ENCODE results near the gene CYTH1.

Gene CYTH1

GRCh38 chr17:78641243-78641642, 140.8 kb downstream of the CYTH1 start:
- no peaks in the 10 kb centered on the region for H4K20me1 ChIP-seq (ENCODE audit: insufficient read depth, low read length)
- no peak overlapping the region for H3K9ac ChIP-seq (ENCODE audit: low read length)
- no peak overlapping the region for H2AFZ ChIP-seq (ENCODE audit: low read length)
- H3K27ac ChIP-seq (ENCODE audit: low read depth, low read length, poor library complexity, severe bottlenecking): no peak overlapping the region
- H3K79me2 ChIP-seq (ENCODE audit: insufficient read depth, low read length): no peaks in the 10 kb centered on the region
- H3F3A ChIP-seq (ENCODE audit: insufficient read depth, low read length): no peaks in the 10 kb centered on the region
- H3K4me1 ChIP-seq (ENCODE audit: insufficient read depth, low read length, severe bottlenecking): no peaks in the 10 kb centered on the region
- H3K9me2 ChIP-seq (ENCODE audit: low read depth, low read length): no peaks in the 10 kb centered on the region
- H3K27me3 ChIP-seq (ENCODE audit: insufficient read depth, low read length): peaks cover 12% of the 10 kb centered on the region; the same call in 1 of the 2 replicates
- no peak for TF ChIP-seq EZH2 (IDR thresholded peaks at IDR 0.05; ENCODE audit: borderline replicate concordance, low read length)
- TF ChIP-seq CTCF (IDR thresholded peaks at IDR 0.05; ENCODE audit: low read length): no peak
- H3K4me3 ChIP-seq (ENCODE audit: low read depth, low read length, poor library complexity, severe bottlenecking): no peak overlapping the region
- no peaks in the 10 kb centered on the region for H3K9me3 ChIP-seq (ENCODE audit: low read length)
- H3K4me2 ChIP-seq (ENCODE audit: low read length): no peak overlapping the region
- H3K36me3 ChIP-seq (ENCODE audit: insufficient read depth, low read length): no peaks in the 10 kb centered on the region

GRCh38 chr17:78640700-78641099, 141.4 kb downstream of the CYTH1 start:
- Histone ChIP-seq H3K27me3 (ENCODE audit: insufficient read depth, low read length) (peaks cover 12% of the 10 kb centered on the region; the same call in 1 of the 2 replicates), H3K36me3 (ENCODE audit: insufficient read depth, low read length) (no peaks in the 10 kb centered on the region), H3F3A (ENCODE audit: insufficient read depth, low read length) (no peaks in the 10 kb centered on the region), H3K27ac (ENCODE audit: low read depth, low read length, poor library complexity, severe bottlenecking) (no peak overlapping the region), H3K4me2 (ENCODE audit: low read length) (no peak overlapping the region), H3K9me2 (ENCODE audit: low read depth, low read length) (no peaks in the 10 kb centered on the region), H2AFZ (ENCODE audit: low read length) (no peak overlapping the region), H3K9ac (ENCODE audit: low read length) (no peak overlapping the region), H3K9me3 (ENCODE audit: low read length) (no peaks in the 10 kb centered on the region), H3K79me2 (ENCODE audit: insufficient read depth, low read length) (no peaks in the 10 kb centered on the region), H3K4me1 (ENCODE audit: insufficient read depth, low read length, severe bottlenecking) (no peaks in the 10 kb centered on the region), H3K4me3 (ENCODE audit: low read depth, low read length, poor library complexity, severe bottlenecking) (no peak overlapping the region), H4K20me1 (ENCODE audit: insufficient read depth, low read length) (no peaks in the 10 kb centered on the region)
- TF ChIP-seq CTCF (IDR thresholded peaks at IDR 0.05; ENCODE audit: low read length) (no peak), EZH2 (IDR thresholded peaks at IDR 0.05; ENCODE audit: borderline replicate concordance, low read length) (no peak)

DNA sequence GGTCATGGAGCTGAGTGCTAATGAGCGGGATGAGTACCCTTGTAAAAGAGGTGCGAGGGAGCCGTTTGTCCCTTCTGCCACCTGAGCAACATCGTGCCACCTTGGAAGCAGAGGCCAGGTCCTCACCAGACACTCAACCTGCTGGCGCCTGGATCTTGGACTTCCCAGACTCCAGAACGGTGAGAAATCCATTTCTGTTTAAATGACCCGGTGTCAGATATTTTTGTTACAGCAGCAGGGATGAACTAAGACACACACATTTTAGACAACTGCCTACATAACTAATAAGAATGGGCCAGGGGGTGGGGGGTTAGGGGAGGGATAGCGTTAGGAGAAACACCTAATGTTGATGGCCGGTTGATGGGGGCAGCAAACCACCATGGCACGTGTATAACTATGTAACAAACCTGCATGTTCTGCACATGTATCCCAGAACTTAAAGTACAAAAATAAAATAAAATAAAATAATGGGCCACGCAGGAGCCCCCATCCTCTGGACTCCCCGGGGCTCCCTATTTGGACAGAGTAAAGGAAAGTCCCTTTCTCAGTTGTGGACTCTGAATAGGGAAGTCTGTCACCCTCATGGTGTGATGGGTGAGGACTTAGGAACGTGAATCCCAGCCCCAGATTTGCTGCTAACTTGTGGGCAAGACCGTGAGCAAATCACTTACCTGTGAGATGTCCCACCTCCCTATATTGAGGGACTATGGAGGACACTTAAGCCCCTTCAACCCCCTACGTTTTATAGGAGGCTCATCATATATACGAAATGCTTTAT, 144.2 kb downstream of the CYTH1 start:
- Histone ChIP-seq H3K27ac (ENCODE audit: low read depth, low read length, poor library complexity, severe bottlenecking) (no peak overlapping the region), H3K9me3 (ENCODE audit: low read length) (no peaks in the 10 kb centered on the region), H3K4me1 (ENCODE audit: insufficient read depth, low read length, severe bottlenecking) (no peaks in the 10 kb centered on the region), H2AFZ (ENCODE audit: low read length) (no peak overlapping the region), H3F3A (ENCODE audit: insufficient read depth, low read length) (no peaks in the 10 kb centered on the region), H3K9ac (ENCODE audit: low read length) (no peak overlapping the region), H3K4me2 (ENCODE audit: low read length) (no peak overlapping the region), H3K36me3 (ENCODE audit: insufficient read depth, low read length) (no peaks in the 10 kb centered on the region), H3K4me3 (ENCODE audit: low read depth, low read length, poor library complexity, severe bottlenecking) (no peak overlapping the region), H4K20me1 (ENCODE audit: insufficient read depth, low read length) (no peaks in the 10 kb centered on the region), H3K9me2 (ENCODE audit: low read depth, low read length) (no peaks in the 10 kb centered on the region), H3K27me3 (ENCODE audit: insufficient read depth, low read length) (peaks cover 8% of the 10 kb centered on the region; the same call in 1 of the 2 replicates), H3K79me2 (ENCODE audit: insufficient read depth, low read length) (no peaks in the 10 kb centered on the region)
- TF ChIP-seq CTCF (IDR thresholded peaks at IDR 0.05; ENCODE audit: low read length) (no peak), EZH2 (IDR thresholded peaks at IDR 0.05; ENCODE audit: borderline replicate concordance, low read length) (no peak)
